ENCODE results near the gene CDKAL1.

DNA sequence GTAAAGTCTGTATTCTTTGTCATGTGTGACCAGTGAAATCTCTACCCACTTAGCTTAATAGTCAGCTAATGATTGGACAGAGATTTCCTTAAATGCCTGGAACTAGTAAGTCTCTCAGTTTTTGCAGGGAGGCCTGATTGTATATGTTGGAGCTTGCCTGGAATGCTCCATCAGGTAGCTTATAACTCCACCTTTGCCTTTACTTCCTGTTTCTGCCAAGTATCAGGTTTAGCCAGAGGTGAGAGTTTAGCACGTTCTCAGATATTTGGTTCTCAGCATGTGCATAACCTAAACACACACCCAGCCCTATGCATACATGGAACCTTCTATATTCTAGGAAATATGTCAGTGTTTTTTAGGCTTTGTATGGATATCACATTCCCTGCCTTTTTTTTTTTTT is 435.3 kb downstream of the CDKAL1 start:
- TF ChIP-seq TAF1 (IDR thresholded peaks at IDR 0.05; ENCODE audit: borderline replicate concordance, insufficient read depth, low read length), result no peak
- no peak for TF ChIP-seq REST (IDR thresholded peaks at IDR 0.05; ENCODE audit: insufficient read depth in 1 of 2, low read depth in 2 of 2, low read length in 2 of 2)
